ENCODE measurements around the gene BPTF.

DNA sequence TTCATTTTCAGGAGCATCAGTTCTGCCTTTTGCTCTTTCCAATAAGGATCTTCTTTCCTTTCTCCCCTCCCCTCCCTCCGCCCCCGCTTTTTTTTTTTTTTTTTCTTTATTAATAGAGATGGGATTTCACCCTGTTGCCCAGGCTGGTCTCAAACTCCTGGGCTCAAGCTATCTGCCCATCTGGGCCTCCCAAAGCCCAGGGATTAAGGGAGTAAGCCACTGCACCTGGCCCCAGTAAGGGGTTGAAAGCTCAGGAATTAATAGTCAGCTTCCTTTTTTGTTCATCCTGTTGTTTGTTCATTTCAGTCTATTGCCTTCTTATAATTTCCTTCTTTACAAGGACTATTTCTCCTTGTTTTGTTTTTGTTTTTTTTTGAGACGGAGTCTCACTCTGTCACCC is 178.9 kb downstream of the BPTF start:
- TF ChIP-seq, protein P1, sequence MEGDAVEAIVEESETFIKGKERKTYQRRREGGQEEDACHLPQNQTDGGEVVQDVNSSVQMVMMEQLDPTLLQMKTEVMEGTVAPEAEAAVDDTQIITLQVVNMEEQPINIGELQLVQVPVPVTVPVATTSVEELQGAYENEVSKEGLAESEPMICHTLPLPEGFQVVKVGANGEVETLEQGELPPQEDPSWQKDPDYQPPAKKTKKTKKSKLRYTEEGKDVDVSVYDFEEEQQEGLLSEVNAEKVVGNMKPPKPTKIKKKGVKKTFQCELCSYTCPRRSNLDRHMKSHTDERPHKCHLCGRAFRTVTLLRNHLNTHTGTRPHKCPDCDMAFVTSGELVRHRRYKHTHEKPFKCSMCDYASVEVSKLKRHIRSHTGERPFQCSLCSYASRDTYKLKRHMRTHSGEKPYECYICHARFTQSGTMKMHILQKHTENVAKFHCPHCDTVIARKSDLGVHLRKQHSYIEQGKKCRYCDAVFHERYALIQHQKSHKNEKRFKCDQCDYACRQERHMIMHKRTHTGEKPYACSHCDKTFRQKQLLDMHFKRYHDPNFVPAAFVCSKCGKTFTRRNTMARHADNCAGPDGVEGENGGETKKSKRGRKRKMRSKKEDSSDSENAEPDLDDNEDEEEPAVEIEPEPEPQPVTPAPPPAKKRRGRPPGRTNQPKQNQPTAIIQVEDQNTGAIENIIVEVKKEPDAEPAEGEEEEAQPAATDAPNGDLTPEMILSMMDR (conservative IDR thresholded peaks at IDR 0.05) = no peak
- no peak for TF ChIP-seq ZFX (IDR thresholded peaks at IDR 0.05)

Measured in C4-2B (cell line).